Stimulated activated CD8-positive, alpha-beta memory T cell treated with anti-CD3 and anti-CD28 coated beads, Interleukin-12 subunit alpha, Interleukin-12 subunit beta, amount 100 ng/mL, for 24 hours (primary cell): Measurements from ENCODE around the gene FAM111A.

Experiments used
- DNase-seq: peaks from one replicate; pipeline ENCODE4 v3.0.0-alpha.2; 2020; ENCODE audit errors: extremely low read depth

FAM111A gene

DNA sequence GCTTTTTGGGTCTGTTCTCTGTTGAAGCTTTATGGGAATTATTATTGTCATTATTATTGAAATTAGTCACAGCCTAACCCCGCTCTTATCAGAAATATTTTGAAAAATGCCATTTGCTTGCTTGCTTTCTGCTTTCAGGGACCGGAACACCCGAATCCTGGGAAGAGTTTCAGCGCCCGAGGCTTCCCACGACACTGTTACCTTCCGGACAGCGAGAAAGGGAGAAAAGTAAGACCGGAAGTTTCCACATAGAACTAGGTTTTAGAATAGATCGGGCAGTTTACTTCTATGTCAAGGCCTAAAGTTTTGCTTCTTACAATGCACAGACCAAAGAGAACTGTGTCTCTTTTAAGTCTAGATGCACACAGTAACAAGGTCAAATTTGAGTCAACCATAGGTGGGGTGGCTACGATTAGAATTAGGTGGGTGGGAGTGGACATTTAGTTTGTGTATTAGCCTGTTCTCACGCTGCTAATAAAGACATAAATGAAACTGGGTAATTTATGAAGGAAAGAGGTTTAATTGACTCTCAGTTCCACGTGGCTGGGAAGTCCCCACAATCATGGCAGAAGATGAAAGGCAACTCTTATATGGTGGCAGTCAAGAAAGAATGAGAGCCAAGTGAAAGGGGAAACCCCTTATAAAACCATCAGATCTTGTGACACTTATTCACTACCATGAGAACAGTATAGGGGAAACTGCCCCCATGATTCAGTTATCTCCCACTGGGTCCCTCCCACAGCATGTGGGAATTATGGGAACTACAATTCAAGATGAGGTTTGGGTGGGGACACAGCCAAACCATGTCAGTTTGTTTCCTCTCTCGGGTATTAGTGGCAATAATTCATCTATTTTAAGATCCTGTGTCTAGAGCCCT, 57.1 kb downstream of the FAM111A start:
- no peak for DNase-seq

DNA sequence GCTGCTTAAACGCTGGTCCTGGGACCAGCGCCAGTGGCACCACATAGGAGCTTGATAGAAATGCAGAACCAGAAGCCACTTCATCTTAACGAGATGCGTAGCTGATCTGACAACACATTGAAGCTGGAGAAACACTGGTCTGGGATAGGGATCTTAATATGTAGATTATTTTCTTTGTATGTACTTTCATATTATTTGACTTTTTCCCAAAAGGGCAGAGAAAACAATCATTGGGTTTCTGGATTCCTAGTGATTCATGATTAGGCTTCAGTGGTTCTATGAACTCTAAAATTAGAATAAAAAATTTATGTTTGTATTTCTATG, 57.7 kb downstream of the FAM111A start:
- no peak for DNase-seq

- no peak for DNase-seq
These were observed 58.7 kb downstream of the FAM111A start for GRCh38 chr11:59201353-59201752.
